Activated CD4-positive, alpha-beta T cell treated with anti-CD3 and anti-CD28 coated beads, Interleukin-2, amount 10 ng/mL, durations not matched to agents 24 days and 14 days (primary cell): ENCODE results near the gene UNC93B1. TPM values are rescaled to one million over a fixed set of nuclear protein-coding genes. Genes with fewer than 3 reads are reported as not detected.
A peak's percentile ranks its signal among the peaks of the same experiment; 100 is the strongest.

Experiments
- DNase-seq: peaks from one replicate; pipeline ENCODE4 v3.0.0; 2022
- H3K27ac Mint-ChIP-seq: one replicate; pipeline ENCODE4 v1.8.0; 2022; ENCODE audit warnings: mild to moderate bottlenecking, mixed read lengths
- H3K27me3 Mint-ChIP-seq: one replicate; pipeline ENCODE4 v1.8.0; 2022; ENCODE audit warnings: mixed read lengths
- H3K36me3 Mint-ChIP-seq: one replicate; pipeline ENCODE4 v1.8.0; 2022; ENCODE audit warnings: low read depth, mild to moderate bottlenecking, mixed read lengths
- H3K4me1 Mint-ChIP-seq: one replicate; pipeline ENCODE4 v1.8.0; 2021; ENCODE audit warnings: mixed read lengths
- H3K4me3 Mint-ChIP-seq: one replicate; pipeline ENCODE4 v1.8.0; 2022; ENCODE audit warnings: mild to moderate bottlenecking, moderate library complexity, mixed read lengths
- H3K9me3 Mint-ChIP-seq: one replicate; pipeline ENCODE4 v1.8.0; 2021; ENCODE audit warnings: mixed read lengths
- intact Hi-C: fragments of 100-400 bp; cut with micrococcal nuclease; formaldehyde crosslinking; loops from one replicate; pipeline ENCODE4 v1.15.1; 2023
- total RNA-seq: library from RNA; stranded (reverse); gene quantifications from 2 replicates; pipeline ENCODE4 v1.2.3, GENCODE V29; 2022

Gene UNC93B1
- total RNA-seq, 1 donor from 2014 or later = 15.6 TPM

- Mint-ChIP-seq H3K4me3 (no peak overlapping the region), H3K27ac (peak overlapping the region; percentile 89), H3K36me3 (peaks cover 7% of the 10 kb centered on the region), H3K27me3 (no peaks in the 10 kb centered on the region), H3K4me1 (peaks cover 25% of the 10 kb centered on the region), H3K9me3 (no peaks in the 10 kb centered on the region)
- DNase-seq = no peak
- intact Hi-C loops = loop anchor here (10.0 kb wide), 2 partner anchors 179 to 761 kb away; partner anchors contain the start of gene KMT5B
These were observed 32.3 kb upstream of the UNC93B1 start for GRCh38 chr11:68036141-68036716.

GRCh38 chr11:68035266-68035876, 31.5 kb upstream of the UNC93B1 start:
- H3K36me3 Mint-ChIP-seq = peaks cover 7% of the 10 kb centered on the region
- H3K9me3 Mint-ChIP-seq = no peaks in the 10 kb centered on the region
- intact Hi-C loops = loop anchor here (10.0 kb wide), 2 partner anchors 179 to 761 kb away; partner anchors contain the start of gene KMT5B
- H3K4me3 Mint-ChIP-seq = no peak overlapping the region
- H3K27me3 Mint-ChIP-seq = no peaks in the 10 kb centered on the region
- peaks cover 25% of the 10 kb centered on the region for H3K4me1 Mint-ChIP-seq
- H3K27ac Mint-ChIP-seq = no peak overlapping the region
- DNase-seq = no peak

- H3K27ac Mint-ChIP-seq = no peak overlapping the region
- no peaks in the 10 kb centered on the region for H3K9me3 Mint-ChIP-seq
- H3K4me3 Mint-ChIP-seq = no peak overlapping the region
- intact Hi-C loops = loop anchor here (5.0 to 10.0 kb wide), 4 partner anchors 89 to 759 kb away; partner anchors contain the start of genes CHKA, KMT5B and PPP6R3
- H3K4me1 Mint-ChIP-seq = peaks cover 31% of the 10 kb centered on the region
- H3K27me3 Mint-ChIP-seq = no peaks in the 10 kb centered on the region
- no peak for DNase-seq
- H3K36me3 Mint-ChIP-seq = peaks cover 7% of the 10 kb centered on the region
These were observed 29.8 kb upstream of the UNC93B1 start for GRCh38 chr11:68033708-68034045.

GRCh38 chr11:68032997-68033707, 29.3 kb upstream of the UNC93B1 start:
- peaks cover 31% of the 10 kb centered on the region for H3K4me1 Mint-ChIP-seq
- H3K27me3 Mint-ChIP-seq = no peaks in the 10 kb centered on the region
- H3K4me3 Mint-ChIP-seq = no peak overlapping the region
- intact Hi-C loops = loop anchor here (5.0 to 10.0 kb wide), 4 partner anchors 89 to 758 kb away; partner anchors contain the start of genes CHKA, KMT5B and PPP6R3
- peaks cover 7% of the 10 kb centered on the region for H3K36me3 Mint-ChIP-seq
- no peak overlapping the region for H3K27ac Mint-ChIP-seq
- H3K9me3 Mint-ChIP-seq = no peaks in the 10 kb centered on the region
- no peak for DNase-seq

GRCh38 chr11:68032003-68032402, 28.1 kb upstream of the UNC93B1 start:
- Mint-ChIP-seq H3K36me3 (peaks cover 7% of the 10 kb centered on the region), H3K9me3 (no peaks in the 10 kb centered on the region), H3K27ac (peak overlapping the region; percentile 87), H3K4me3 (peak overlapping the region; percentile 84), H3K4me1 (peaks cover 28% of the 10 kb centered on the region), H3K27me3 (no peaks in the 10 kb centered on the region)
- DNase-seq = no peak
- intact Hi-C loops = loop anchor here (5.0 to 10.0 kb wide), 4 partner anchors 90 to 757 kb away; partner anchors contain the start of genes CHKA, KMT5B and PPP6R3

- Mint-ChIP-seq H3K4me1 (peaks cover 23% of the 10 kb centered on the region), H3K36me3 (peaks cover 7% of the 10 kb centered on the region), H3K27ac (peak overlapping the region; percentile 87), H3K27me3 (no peaks in the 10 kb centered on the region), H3K4me3 (peak overlapping the region; percentile 84), H3K9me3 (no peaks in the 10 kb centered on the region)
- intact Hi-C loops = loop anchor here (5.0 to 10.0 kb wide), 4 partner anchors 91 to 756 kb away; partner anchors contain the start of genes CHKA, KMT5B and PPP6R3
- no peak for DNase-seq
These were observed 27.2 kb upstream of the UNC93B1 start for GRCh38 chr11:68031144-68031464.

GRCh38 chr11:68030318-68031143, 26.6 kb upstream of the UNC93B1 start, which contains the start of gene NDUFS8:
Gene NDUFS8 (plus strand): TSS chr11:68030681. CDS start chr11:68032152, 1,471 bp downstream.
- Mint-ChIP-seq H3K4me1 (peaks cover 23% of the 10 kb centered on the region), H3K4me3 (peak within 1 kb of the TSS; percentile 84), H3K27me3 (no peaks in the 10 kb centered on the region), H3K27ac (peak within 1 kb of the TSS; percentile 87), H3K9me3 (no peaks in the 10 kb centered on the region), H3K36me3 (peaks cover 7% of the 10 kb centered on the region)
- intact Hi-C loops = loop anchor here (1.0 to 10.0 kb wide), 6 partner anchors 10 to 756 kb away; partner anchors contain the start of genes CHKA, KMT5B, PPP6R3 and UNC93B1
- peak; percentile 99 for DNase-seq

GRCh38 chr11:68028802-68029545, 25.1 kb upstream of the UNC93B1 start:
- intact Hi-C loops = no loop called here
- H3K9me3 Mint-ChIP-seq = no peaks in the 10 kb centered on the region
- H3K4me1 Mint-ChIP-seq = peaks cover 20% of the 10 kb centered on the region
- peak overlapping the region; percentile 87 for H3K27ac Mint-ChIP-seq
- H3K27me3 Mint-ChIP-seq = no peaks in the 10 kb centered on the region
- H3K4me3 Mint-ChIP-seq = peak overlapping the region; percentile 84
- H3K36me3 Mint-ChIP-seq = peaks cover 6% of the 10 kb centered on the region
- no peak for DNase-seq

- Mint-ChIP-seq H3K36me3 (peaks cover 3% of the 10 kb centered on the region), H3K27me3 (no peaks in the 10 kb centered on the region), H3K27ac (no peak overlapping the region), H3K9me3 (no peaks in the 10 kb centered on the region), H3K4me3 (no peak overlapping the region), H3K4me1 (peaks cover 20% of the 10 kb centered on the region)
- no peak for DNase-seq
- intact Hi-C loops = no loop called here
These were observed 23.8 kb upstream of the UNC93B1 start for GRCh38 chr11:68027667-68028066.

GRCh38 chr11:68026391-68027105, 22.7 kb upstream of the UNC93B1 start:
- no peak overlapping the region for H3K27ac Mint-ChIP-seq
- no peaks in the 10 kb centered on the region for H3K27me3 Mint-ChIP-seq
- intact Hi-C loops = no loop called here
- H3K4me3 Mint-ChIP-seq = no peak overlapping the region
- no peaks in the 10 kb centered on the region for H3K9me3 Mint-ChIP-seq
- DNase-seq = no peak
- peaks cover 1% of the 10 kb centered on the region for H3K36me3 Mint-ChIP-seq
- peaks cover 17% of the 10 kb centered on the region for H3K4me1 Mint-ChIP-seq

GRCh38 chr11:68025047-68025446, 21.1 kb upstream of the UNC93B1 start:
- H3K4me1 Mint-ChIP-seq = peaks cover 12% of the 10 kb centered on the region
- H3K36me3 Mint-ChIP-seq = no peaks in the 10 kb centered on the region
- no peak overlapping the region for H3K27ac Mint-ChIP-seq
- no peaks in the 10 kb centered on the region for H3K27me3 Mint-ChIP-seq
- no peak overlapping the region for H3K4me3 Mint-ChIP-seq
- no peak for DNase-seq
- no peaks in the 10 kb centered on the region for H3K9me3 Mint-ChIP-seq
- intact Hi-C loops = no loop called here

- H3K27ac Mint-ChIP-seq = no peak overlapping the region
- H3K4me3 Mint-ChIP-seq = no peak overlapping the region
These were observed 20.6 kb upstream of the UNC93B1 start for GRCh38 chr11:68024508-68024907.

More at GRCh38 chr11:68024508-68024907, 20.6 kb upstream of the UNC93B1 start:
- Mint-ChIP-seq H3K36me3 (no peaks in the 10 kb centered on the region), H3K4me1 (peaks cover 10% of the 10 kb centered on the region), H3K9me3 (no peaks in the 10 kb centered on the region), H3K27me3 (no peaks in the 10 kb centered on the region)
- no peak for DNase-seq
- intact Hi-C loops = no loop called here
